HS-5 (cell line): ENCODE results near the gene TBX1.

Source experiments
- DNase-seq: peaks from one replicate; pipeline ENCODE4 v3.0.0-alpha.2; 2012; ENCODE audit warnings: low read depth

Gene TBX1

DNA sequence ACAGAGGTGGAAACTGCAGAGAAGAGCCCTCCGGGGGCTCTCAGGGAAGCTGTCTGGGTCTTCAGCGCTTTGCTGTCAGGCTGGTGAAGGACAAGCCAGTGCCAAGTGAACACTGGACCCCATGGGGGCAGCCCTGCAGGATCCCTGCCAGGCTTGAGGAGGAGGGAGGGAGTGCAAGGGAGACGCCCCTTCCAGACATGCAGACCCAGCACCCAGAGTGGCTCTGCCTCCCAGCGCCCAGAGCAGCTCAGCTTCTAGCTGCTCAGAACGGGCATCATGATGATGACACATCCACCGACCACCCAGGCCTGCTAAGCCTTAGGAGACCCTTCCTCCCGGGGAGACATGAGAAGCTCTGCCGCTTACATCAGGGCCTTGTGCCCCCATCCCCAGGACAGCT is 39.7 kb downstream of the TBX1 start:
- DNase-seq = no peak

DNA sequence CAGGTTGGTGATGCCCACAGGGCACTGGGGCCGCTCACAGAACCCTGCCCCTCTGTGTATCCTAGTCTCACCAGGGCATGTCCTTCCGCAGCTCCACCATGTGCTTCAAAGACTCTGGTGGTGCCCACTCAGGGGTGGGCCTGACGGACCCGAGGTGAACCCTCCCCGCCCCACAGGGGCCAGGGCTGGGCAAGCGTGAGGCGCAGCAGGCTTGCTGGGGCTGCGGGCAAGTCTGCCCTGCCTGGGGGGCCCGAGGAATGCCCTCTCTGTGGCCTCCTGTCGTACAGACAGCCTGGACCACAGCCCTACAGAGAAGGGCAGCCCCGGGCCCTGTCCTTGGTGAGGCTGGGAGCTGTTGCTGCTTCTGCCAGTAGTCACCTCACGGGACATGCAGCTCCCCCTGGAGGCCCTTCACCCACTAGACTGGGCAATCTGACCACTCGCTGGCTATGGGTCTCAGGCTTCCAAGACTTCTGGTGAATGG is 40.2 kb downstream of the TBX1 start:
- no peak for DNase-seq

DNA sequence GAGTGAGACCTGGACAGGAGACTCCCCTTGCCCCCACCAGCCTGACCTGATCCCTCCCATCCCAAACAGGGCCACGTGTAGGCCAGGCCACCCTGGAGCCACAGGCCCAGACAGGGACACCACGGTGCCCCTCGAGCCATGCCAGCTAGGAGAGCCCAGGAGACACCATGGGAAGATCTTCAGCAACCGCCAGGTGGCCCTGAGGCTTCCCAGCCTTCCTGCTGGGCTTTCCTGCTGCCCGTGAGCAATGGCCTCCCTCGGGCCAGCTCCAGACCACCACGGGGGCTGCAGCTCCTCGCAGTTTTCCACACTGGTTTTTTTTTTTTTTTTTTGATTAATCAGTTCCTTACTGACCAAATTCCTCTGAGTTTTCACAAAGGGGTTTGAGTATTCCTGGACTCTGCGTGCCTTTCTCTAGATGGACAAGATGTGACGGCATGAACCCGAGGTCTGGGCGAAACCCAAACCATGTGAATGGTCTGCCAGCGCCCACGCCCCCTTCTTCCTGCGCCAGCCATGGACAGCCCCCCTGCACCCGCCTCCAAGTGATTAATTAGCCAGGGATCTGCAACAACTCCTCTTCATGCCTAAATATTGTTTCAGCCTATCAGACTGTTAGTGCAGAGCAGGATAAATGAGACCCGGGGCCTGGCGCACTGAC is 40.9 kb downstream of the TBX1 start:
- DNase-seq = no peak

DNA sequence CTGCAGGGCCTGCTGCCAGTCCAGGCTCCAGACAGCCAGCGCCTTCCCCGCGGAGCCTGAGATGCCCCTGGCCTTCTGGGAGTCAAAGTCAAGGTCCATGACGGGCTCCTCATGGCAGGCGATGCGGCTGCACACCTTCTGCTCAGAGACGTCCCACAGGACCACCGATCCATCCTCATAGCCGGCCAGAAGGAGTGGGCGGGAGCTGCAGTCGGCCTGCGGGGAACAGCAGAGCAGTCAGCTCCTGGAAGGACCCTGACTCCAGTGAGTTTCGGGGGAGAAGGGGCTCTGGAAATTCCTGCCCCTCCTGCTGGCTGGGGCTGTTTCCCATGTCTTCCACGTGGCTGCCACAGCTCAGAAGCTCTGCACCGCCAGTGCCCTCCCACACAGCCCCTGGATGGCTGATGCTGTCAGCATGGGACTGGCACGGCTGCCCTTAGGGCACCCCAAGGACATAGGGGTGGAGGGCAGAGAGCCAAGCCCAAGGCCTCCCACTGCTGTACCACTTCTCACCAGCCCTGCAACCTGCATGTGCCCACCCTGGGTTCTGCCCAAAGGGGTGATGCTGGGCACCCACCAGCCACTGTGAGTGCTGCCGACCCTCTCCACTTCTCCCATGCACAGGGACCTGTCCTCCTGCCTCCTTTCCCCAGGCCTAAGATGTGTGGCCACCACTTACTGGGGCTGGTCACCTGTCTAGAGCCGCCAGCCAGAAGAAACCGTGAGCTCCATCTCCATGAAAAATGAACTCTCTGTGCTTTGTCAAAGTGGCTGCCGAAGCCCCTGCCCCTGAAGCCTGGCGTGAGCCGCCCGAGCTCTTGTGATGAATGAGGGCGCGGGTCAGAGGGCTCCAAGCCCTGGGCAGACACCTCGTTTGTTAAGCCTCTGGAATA is 41.7 kb downstream of the TBX1 start:
- no peak for DNase-seq

DNA sequence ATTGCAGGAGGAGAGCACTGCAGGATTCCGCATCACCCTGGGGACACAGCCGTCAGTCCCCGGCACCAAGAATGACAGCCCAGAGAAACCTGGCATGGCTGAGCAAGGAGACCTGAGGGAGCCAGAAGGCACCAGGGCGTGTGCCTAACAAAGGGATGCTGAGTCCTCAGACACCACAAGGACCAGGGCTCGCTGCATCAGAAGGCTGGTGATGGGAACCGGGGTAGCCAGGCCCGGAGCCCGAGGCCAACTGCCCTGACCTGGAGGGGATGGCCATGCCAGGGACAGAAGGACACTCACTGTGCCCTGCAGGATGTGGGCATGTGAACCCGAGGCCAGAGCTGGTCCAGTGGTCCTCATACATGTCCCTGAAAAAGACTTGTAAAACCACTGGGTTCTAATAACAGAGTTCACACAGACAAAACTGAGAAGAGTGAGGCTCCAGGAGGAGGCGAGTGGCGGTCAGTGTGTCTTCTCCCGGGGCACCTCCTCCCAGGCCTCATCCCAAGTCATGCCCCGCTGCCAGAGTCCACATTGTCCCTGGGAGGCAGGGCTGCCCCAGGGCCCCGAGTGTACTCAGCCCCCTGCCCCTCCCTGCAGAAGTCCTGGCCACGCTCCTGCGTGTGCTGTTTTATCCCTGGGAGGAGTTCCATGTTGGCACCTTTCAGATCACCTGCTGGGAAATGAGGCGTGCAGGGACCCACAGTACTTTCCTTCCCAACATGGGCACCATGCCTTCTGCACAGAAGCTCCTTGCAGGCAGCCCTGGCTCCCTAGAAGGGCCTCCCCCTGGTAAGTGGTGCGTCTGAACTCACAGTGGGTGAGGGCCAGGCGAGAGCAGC is 42.5 kb downstream of the TBX1 start:
- no peak for DNase-seq

DNA sequence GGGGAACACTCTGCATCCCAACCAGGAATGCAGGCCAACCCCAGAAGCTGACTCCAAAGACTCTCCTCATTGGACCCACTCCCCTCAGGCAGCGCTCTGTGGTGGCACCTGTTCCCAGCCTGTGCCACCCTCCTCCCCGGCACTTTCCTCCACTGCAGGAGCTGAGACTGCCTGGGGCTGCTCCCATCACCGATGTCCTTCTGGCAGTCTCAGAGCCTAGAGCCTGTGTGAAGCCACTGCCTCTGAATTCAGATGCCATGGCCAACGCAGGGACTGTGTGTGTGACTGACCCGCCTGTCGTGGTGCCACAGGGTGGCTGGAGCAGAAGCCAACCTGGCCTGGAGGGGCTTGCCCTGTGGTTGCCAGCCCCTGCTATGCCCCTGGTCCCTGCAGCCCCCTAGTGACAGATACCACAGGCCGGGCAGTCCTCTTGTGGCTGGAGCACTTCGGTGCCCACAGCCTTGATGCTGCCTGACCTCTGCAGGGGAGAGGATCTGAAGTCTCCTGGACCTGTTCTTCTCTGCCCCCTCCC is 43.2 kb downstream of the TBX1 start:
- no peak for DNase-seq

DNA sequence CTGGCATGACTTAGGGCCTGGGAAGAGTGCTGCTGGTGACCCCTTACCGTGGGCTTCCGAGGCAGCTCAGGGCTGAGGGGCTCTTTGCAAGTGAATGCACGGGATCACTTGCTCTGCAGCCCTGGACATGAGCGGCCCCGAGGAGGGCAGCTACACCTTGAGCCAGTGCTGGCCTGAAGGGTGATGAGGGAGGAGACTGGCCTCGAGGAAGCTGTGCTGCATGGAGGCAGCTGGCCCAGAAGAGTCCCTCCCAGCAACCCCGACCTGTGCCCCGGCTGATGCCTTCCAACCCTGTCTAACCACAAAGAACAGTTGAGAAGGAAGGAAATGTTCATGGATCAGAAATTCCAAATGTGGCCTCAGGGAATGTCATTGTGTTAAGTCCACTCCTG is 45.2 kb downstream of the TBX1 start:
- no peak for DNase-seq

DNA sequence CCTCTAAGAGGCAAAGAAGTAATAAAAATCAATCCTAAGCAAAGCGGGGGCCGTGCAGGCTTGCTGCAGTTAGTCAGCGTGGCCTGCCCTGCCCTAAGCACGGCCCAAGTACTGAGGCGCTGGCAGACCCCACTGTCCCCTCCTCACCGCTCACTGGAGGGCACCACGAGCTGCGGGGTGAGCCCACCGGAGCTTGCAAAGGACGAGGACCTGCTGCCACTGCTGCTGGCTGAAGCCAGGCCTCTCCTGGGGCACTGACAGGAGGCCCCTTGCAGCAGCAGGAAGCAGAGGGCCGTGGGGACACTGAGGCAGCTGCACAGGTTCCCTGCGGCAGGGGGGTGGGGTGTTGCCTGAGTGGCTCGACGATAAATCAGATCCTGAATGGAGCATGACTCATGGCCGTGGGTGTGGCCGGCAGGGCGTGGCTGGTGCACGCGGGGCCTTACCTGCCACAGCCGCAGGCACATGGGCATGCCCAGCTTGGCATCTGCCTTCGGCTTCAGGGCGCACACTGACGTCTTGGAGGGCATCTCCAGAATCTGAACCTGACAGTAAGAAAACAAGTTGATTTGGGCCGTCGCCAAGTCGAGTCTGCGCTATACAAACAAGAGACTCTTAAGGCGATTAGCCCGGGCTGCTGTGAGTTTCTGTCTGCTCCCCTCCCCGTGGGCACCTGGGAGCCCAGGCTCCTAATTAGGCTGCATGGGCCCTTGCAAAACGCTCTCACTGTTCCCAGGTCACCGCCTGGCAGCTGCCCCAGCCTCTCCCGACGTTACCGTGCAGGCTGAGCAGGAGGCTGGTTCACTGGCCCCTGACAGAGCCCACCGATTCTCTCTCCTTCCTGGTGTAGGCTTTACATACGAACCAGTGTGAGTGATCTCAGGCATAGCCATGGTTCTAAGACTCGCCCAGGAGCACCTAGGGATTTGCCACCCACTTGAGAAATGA is 45.9 kb downstream of the TBX1 start:
- DNase-seq = no peak

DNA sequence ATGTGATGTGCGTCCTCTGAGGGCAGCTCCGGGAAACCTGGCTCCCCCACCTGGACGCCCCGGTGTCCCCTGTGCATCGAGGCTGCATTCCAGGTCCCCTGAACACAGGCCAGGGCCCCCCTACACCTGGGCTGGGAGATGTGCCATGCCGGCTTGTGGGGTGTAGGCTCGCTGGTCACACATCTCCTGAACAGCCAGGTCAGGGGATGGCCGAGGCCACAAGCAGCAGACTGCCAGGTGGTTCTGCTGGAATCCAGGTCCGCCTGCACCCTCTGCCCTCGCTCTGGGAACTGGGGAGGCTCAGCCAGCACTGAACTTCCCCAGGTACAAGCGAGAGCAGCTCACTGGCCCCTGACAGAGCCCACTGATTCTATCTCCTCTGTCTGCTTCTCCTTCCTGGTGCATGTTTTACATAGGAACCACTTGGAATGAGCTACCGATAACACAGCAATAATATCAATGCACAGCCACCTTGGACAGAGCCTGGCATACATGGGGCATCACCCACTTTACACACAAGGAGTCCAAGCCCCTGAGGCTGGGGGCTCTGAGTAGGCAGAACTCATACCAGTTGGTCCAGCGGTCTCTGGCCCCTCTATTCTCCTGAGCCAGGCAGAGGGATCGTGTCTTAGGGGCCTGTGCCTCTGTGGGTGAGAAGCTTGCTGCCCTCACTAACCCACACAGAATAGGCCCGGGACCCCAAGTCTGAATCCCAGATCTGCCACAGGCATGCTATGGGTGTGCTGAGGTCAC is 46.8 kb downstream of the TBX1 start:
- no peak for DNase-seq

DNA sequence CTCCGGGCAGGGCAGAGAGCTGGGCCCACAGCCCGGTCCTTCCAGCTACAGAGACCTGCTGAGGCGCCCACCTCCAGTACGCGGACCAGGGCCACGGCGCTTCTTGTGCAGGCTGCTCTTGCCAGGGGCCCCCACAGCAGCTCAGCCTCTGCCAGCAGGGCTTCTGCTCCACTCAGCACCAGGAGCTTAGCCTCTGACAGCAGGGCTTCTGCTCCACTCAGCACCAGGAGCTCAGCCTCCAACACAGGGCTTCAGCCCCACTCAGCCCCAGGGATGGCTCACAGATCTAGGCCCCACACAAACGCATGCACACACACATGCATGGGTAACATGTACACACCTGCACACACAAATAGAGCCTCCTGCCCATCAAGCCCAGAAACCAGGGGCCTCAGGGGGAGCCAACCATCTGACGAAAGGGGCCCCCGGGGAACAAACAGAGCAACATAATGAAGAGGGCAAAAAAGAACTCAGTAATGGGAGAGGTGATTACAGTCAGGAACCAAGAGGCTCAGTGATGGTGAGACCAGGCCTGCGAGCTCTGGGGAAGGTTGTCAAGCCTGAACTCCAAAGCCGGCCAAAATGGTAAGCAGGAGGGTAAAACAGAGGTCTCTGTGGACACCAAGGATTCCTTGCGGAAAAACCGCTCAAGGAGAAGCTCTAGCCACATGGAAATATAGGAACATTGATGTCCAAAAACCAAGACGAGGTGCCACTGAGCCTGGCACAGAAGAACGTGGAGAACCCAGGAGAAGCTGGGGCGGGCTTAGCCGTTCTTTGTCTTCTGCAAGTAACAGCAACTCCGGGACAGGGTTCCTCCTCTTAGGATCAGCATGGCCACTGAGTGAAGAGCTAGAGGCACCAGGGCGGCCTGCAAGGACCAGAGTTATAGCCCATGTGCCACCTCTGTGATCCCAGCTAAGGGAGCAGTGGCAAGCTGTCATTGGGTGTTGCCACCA is 47.6 kb downstream of the TBX1 start:
- DNase-seq = no peak

DNA sequence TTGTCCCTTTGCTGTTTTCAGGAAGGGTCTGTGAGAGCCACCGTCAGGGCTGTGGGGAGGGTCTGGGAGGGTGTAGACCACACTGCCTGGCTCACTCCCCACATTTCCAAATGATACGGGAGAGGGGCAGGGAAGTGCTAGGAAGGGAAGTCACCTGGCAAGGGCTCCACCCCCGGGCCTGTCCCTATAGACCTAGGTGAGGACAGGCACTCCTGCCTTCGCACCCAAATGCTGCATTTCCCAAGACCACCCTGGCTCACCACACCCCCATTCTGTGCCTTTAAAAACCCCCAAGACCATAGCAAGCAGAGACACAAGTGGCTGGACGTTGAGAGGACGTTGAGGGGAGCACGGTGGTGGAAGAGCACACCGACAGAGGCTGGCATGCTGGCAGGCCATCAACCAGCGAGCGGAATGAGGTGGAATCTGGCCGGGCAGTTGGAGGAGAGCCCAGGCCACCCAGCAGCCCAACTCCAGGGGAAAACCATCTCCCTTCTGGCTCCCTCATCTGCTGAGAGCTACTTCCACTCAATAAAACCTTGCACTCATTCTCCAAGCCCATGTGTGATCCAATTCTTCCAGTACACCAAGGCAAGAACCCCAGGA is 48.4 kb downstream of the TBX1 start:
- no peak for DNase-seq

DNA sequence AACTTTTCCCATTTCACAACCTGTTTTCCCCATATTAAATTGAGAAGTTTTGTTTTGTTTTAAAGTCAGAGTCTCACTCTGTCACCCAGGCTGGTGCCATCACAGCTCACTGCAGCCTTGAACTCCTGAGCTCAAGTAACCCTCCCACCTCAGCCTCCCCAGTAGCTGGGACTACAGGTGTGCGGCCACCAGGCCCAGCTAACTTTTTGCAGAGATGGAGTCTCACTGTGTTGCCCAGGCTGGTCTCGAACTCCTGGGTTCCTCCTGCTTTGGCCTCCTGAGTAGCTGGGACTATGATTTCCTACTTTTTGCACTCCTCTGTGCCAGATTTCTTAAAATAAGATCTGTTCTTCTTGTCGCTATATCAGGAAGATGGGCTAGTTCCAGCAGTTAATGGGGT is 49.2 kb downstream of the TBX1 start:
- DNase-seq = no peak

DNA sequence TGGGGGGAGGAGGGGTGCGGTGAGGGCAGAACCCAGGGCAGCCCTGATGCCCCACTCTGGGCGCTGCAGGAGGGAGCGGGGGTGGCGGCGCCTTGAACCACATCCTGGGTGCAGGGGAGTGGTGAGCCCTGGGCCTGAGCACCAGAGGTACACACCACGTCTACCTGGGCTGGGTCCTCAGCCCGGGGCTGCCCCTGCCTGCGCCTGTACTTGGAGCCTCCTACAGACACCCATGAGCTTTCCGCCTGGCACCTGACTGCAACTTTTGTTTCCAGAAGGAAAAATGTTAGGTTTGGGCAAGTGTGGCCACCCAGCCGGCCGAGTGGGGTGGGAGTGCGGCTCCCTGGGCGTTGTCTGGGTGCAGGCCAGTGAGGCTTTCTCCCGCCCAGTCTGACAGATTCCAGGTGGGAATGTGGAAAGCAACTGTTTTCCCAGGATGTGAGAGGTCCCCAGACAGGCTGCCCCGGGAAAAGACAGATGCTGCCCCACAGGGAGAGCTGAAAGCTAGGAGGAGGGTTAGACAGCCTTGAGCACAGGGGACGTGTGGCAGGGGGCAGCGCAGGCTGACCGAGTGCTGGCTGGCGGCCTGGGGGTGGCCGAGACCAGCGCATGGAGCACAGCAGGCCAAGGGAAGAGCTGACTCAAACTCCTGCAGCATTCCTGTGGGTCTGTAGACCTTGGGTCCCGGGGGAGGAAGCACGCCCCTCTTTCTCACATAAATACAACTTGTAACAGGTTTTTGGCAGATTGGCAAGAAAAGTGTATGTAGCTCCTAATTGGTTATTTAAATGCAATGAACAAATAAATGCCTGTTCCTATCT is 50.0 kb downstream of the TBX1 start:
- no peak for DNase-seq

DNA sequence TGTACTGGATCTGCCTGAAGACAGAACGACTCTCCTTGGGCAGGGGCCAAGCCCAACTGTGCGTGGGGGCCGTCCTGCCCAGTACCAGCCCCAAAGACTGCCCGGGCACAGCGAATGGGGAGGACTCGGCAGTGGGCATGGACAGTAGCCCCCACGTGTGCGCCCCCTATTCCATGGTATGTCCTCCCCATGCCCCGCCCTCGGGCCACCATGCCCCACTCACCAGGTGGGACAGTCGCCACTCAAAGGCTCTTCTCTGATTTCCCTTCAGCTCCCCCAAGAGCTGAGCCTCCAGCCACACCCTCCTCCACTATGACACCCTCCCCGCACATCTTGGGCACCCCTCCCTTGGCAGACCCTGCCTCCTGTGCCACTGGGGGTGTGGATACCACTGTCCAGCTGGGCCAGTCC is 50.6 kb downstream of the TBX1 start:
- DNase-seq = no peak

DNA sequence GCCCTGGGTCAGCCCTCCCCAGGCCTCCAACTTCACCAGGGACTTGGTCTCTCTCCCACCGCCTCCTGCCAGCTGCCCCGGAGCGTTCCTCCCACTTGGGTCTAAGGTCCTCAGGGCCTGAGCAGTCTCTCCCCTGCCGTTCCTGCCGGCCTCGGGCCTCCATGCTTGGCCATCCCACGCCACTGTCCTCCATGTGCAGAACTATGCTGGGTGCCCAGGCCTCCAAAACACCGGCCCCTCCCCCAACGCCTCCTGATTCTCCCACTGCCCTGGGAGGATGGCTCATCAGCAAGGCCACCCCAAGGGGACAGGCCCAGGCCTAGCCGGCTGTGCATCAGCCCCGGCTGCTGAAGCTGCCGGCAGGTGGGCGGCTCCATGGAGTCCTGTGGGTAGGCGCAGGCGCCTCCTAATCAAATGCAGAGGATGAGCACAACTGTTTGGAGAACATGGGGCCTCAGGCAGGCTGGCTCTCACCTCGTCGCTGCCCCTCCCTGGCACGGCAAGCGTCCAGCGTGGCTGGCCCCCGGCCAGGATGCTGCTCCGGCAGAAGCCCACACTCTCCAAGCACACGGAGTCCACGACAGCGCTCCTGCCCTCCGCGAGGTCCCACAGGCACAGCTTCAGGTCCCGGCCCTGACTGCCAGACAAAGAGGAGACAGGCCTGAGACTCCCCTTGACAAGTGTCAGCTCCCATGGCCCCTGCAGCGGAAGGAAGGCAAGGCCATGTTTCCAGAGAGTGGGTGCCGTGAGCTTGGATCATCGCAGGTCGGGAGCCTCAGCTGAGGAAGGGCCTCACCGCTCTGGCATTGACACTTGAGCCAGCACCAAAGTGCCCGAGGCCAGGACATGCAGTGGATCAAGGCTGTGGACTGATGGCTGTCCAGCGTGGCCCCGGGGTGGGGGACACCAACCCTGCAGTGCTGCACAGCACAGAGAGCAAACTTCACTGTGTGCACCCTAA is 51.5 kb downstream of the TBX1 start:
- DNase-seq = no peak

DNA sequence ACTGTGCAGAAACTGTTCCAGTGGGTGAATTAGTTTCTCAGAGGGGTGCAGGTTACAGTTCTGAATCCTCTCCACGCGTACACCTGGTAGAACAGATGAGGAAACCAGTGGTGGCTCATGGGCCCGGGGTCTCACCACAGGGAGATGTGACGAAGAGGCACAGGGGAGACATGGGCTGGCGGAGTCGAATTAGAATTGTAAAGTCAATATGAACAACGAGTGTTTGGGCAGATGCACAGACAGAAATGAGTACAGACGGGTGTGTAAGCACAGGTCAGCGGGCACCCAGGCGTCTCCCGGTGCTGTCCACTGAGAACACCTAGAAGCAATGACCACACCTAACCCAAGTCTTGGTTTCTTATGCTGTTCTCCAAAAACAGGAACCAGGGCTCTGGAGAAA is 52.3 kb downstream of the TBX1 start:
- no peak for DNase-seq

DNA sequence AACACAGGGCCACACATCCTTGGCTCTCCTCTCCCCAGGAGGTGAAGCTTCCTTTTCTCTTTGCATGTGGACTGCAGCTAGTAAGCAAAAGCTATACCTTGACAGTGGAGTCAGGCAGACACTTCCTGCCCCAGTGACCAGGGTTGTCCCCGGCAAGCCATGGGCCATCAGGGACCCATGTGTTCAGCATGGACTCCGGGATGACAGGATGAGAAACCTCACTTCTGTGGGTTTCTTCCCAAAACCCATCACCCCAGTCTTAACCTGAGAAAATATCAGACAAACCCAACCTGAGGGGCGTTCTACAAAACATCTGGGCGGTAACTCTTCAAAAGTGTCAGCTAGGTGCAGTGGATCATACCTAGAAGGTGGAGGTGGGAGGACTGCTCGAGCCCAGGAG is 53.9 kb downstream of the TBX1 start:
- no peak for DNase-seq
